HEK293T (cell line): ENCODE data around the gene LRP1B.

Experiments
- BHLHE40 ChIP-seq: fragments of 450-650 bp; IDR thresholded peaks from 2 replicates; pipeline ENCODE4 v1.6.1; 2016; ENCODE audit warnings: mild to moderate bottlenecking, moderate library complexity, borderline replicate concordance
- CTBP1 ChIP-seq: fragments of 450-650 bp; IDR thresholded peaks from 2 replicates; pipeline ENCODE4 v1.6.1; 2016; ENCODE audit warnings: borderline replicate concordance
- FOXK2 ChIP-seq: fragments of 450-650 bp; IDR thresholded peaks from 2 replicates; pipeline ENCODE4 v1.6.1; 2016; ENCODE audit warnings: mild to moderate bottlenecking
- FOXM1 ChIP-seq: fragments of 450-650 bp; IDR thresholded peaks from 2 replicates; pipeline ENCODE4 v1.6.1; 2017; ENCODE audit warnings: mild to moderate bottlenecking, borderline replicate concordance
- HDGF ChIP-seq: fragments of 450-650 bp; IDR thresholded peaks from 2 replicates; pipeline ENCODE4 v1.6.1; 2017; ENCODE audit warnings: antibody characterized with exemption, borderline replicate concordance
- L3MBTL2 ChIP-seq: fragments of 450-650 bp; conservative IDR thresholded peaks from 2 replicates; pipeline ENCODE4 v1.6.1; 2016; ENCODE audit warnings: mild to moderate bottlenecking
- NFRKB ChIP-seq: fragments of 450-650 bp; IDR thresholded peaks from 2 replicates; pipeline ENCODE4 v1.6.1; 2016; ENCODE audit warnings: mild to moderate bottlenecking, moderate library complexity
- SUZ12 ChIP-seq: fragments of 450-650 bp; IDR thresholded peaks from 2 replicates; pipeline ENCODE4 v1.6.1; 2016; ENCODE audit warnings: mild to moderate bottlenecking
- ZNF384 ChIP-seq: fragments of 450-650 bp; IDR thresholded peaks from 2 replicates; pipeline ENCODE4 v1.6.1; 2016
- TF ChIP-seq, protein P1 (sequence below): fragments of 450-650 bp; IDR thresholded peaks from 2 replicates; pipeline ENCODE4 v1.6.1; 2016

DNA sequence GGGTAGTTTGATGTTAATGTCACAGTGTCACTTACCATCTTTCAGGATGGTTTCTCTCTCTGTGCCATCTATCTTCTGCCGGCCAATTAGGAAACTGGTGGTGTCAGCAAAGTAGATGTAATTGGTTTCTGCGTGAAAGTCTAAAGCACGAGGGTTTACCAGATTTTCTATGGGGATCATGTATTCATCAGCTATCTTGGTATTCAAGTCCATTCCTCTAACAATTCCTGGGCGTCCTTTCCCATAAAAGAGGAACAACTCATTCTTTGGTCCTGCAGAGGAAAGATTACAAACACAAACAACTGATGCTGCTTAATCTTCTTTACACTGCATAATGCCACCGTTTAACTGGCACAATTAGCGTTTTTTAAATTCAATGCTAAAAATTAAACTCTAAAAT is 1081.9 kb downstream of the LRP1B start:
- TF ChIP-seq SUZ12 = no peak
- TF ChIP-seq, protein P1, sequence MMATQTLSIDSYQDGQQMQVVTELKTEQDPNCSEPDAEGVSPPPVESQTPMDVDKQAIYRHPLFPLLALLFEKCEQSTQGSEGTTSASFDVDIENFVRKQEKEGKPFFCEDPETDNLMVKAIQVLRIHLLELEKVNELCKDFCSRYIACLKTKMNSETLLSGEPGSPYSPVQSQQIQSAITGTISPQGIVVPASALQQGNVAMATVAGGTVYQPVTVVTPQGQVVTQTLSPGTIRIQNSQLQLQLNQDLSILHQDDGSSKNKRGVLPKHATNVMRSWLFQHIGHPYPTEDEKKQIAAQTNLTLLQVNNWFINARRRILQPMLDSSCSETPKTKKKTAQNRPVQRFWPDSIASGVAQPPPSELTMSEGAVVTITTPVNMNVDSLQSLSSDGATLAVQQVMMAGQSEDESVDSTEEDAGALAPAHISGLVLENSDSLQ = no peak
- TF ChIP-seq BHLHE40 = no peak
- no peak for TF ChIP-seq NFRKB
- TF ChIP-seq CTBP1 = no peak
- TF ChIP-seq L3MBTL2 = no peak
- no peak for TF ChIP-seq FOXM1
- TF ChIP-seq ZNF384 = no peak
- no peak for TF ChIP-seq HDGF
- no peak for TF ChIP-seq FOXK2
